ENCODE results near the gene DNAH17. TPM values are rescaled to one million over a fixed set of nuclear protein-coding genes. Genes with fewer than 3 reads are reported as not detected.

DNAH17 gene
- total RNA-seq, 4 donors from 2014 or later, result under 0.01 TPM; not detected in 3

- Histone ChIP-seq H3K9me3 (no peaks in the 10 kb centered on the region), H3K4me3 (no peak overlapping the region), H3K27me3 (no peaks in the 10 kb centered on the region), H3K27ac (no peak overlapping the region), H3K4me1 (no peaks in the 10 kb centered on the region), H3K36me3 (no peaks in the 10 kb centered on the region)
- 77 to 87% methylated on average over 6 to 13 of the region's 14 CpGs for WGBS, 2 donors (ENCODE audit: low coverage in 1 of 2)
- in situ Hi-C loops (cut with MboI; ENCODE audit: low pct_ligation_motif_present in 1 of 4, low pct_unique_long_range_greater_than_20kb in 1 of 4, low sequenced_read_pairs in 3 of 4), result loop anchor here in 1 of 4 donors (25.0 kb wide), 1 partner anchor 363 kb away; no protein-coding TSS in a partner anchor
- no peak for TF ChIP-seq CTCF (IDR thresholded peaks at IDR 0.05)
- TF ChIP-seq POLR2AphosphoS5 (IDR thresholded peaks at IDR 0.05), result no peak
- no peak for DNase-seq
- intact Hi-C loops (cut with DNase I; ENCODE audit: low total_unique reads), result no loop called here
Observed at GRCh38 chr17:78449983-78450595, 127.1 kb downstream of the DNAH17 start.

GRCh38 chr17:78448356-78448993 lies 128.7 kb downstream of the DNAH17 start:
- 68 to 85% methylated on average over 4 to 5 of the region's 5 CpGs for WGBS, 2 donors (ENCODE audit: low coverage in 1 of 2)
- Histone ChIP-seq H3K27ac (no peak overlapping the region), H3K9me3 (no peaks in the 10 kb centered on the region), H3K4me3 (no peak overlapping the region), H3K4me1 (no peaks in the 10 kb centered on the region), H3K36me3 (no peaks in the 10 kb centered on the region), H3K27me3 (no peaks in the 10 kb centered on the region)
- no peak for DNase-seq
- in situ Hi-C loops (cut with MboI; ENCODE audit: low pct_ligation_motif_present in 1 of 4, low pct_unique_long_range_greater_than_20kb in 1 of 4, low sequenced_read_pairs in 3 of 4), result loop anchor here in 1 of 4 donors (25.0 kb wide), 1 partner anchor 361 kb away; no protein-coding TSS in a partner anchor
- TF ChIP-seq CTCF (IDR thresholded peaks at IDR 0.05) (no peak), EP300 (IDR thresholded peaks at IDR 0.05; ENCODE audit: low read depth) (no peak), POLR2AphosphoS5 (IDR thresholded peaks at IDR 0.05) (no peak), POLR2A (IDR thresholded peaks at IDR 0.05) (no peak)
- intact Hi-C loops (cut with DNase I; ENCODE audit: low total_unique reads), result no loop called here

DNA sequence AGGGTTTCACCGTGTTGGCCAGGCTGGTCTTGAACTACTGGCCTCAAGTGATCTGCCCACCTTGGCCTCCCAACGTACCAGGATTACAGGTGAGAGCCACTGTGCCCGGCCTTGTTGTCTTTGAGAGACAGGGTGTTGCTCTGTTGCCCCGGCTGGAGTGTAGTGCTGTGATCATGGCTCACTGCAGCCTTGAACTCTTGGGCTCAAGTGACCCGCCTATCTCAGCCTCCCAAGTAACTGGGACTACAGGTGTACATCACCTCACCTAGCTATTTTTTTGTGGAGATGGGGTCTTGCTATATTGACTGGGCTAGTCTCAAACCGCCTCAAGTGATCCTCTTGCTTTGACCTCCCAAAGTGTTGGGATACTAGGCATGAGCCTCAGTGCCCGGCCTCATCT lies 130.4 kb downstream of the DNAH17 start:
- Histone ChIP-seq H3K27ac (no peak overlapping the region), H3K4me3 (no peak overlapping the region), H3K9me3 (no peaks in the 10 kb centered on the region), H3K27me3 (no peaks in the 10 kb centered on the region), H3K36me3 (no peaks in the 10 kb centered on the region), H3K4me1 (no peaks in the 10 kb centered on the region)
- no peak for DNase-seq
- in situ Hi-C loops (cut with MboI; ENCODE audit: low pct_ligation_motif_present in 1 of 4, low pct_unique_long_range_greater_than_20kb in 1 of 4, low sequenced_read_pairs in 3 of 4) (loop anchor here in 1 of 4 donors (25.0 kb wide), 1 partner anchor 360 kb away; no protein-coding TSS in a partner anchor), intact Hi-C loops (cut with DNase I; ENCODE audit: low total_unique reads) (no loop called here)
- 88% methylated on average over 7 of the region's 7 CpGs; no CpG with 5 or more reads in 1 of the 2 donors for WGBS, 2 donors (ENCODE audit: low coverage in 1 of 2)
- no peak for TF ChIP-seq CTCF (IDR thresholded peaks at IDR 0.05)
- no peak for TF ChIP-seq EP300 (IDR thresholded peaks at IDR 0.05; ENCODE audit: low read depth)
- TF ChIP-seq POLR2A (IDR thresholded peaks at IDR 0.05), result no peak
- TF ChIP-seq POLR2AphosphoS5 (IDR thresholded peaks at IDR 0.05), result no peak

DNA sequence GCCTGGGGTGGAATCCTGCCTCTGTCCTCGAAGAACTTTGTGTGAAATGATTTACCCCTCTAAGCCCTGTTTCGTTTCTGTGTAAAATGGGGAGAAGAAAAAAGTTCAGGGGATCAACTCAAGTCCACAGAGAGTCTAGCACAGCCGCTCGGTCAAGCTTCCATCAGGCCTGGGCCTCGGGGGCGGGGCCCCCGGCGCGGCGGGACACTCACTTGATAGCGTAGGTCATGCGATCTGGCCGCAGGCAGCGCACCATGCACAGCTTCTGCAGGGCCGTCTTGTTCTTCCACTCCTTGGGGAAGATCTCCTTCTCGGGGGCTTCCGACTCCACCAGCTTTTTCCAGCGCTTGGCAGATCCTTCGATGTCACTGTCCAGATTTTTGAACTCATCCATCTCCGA lies 132.8 kb downstream of the DNAH17 start:
- in situ Hi-C loops (cut with MboI; ENCODE audit: low pct_ligation_motif_present in 1 of 4, low pct_unique_long_range_greater_than_20kb in 1 of 4, low sequenced_read_pairs in 3 of 4), result loop anchor here in 1 of 4 donors (25.0 kb wide), 1 partner anchor 357 kb away; no protein-coding TSS in a partner anchor
- TF ChIP-seq POLR2AphosphoS5 (IDR thresholded peaks at IDR 0.05) (no peak), POLR2A (IDR thresholded peaks at IDR 0.05) (no peak), EP300 (IDR thresholded peaks at IDR 0.05; ENCODE audit: low read depth) (no peak)

More for the DNA sequence above, 132.8 kb downstream of the DNAH17 start:
- no peak for DNase-seq
- intact Hi-C loops (cut with DNase I; ENCODE audit: low total_unique reads), result no loop called here
- H3K27me3 ChIP-seq, result no peaks in the 10 kb centered on the region
- no peak overlapping the region for H3K27ac ChIP-seq
- H3K9me3 ChIP-seq, result no peaks in the 10 kb centered on the region
- H3K4me1 ChIP-seq, result no peaks in the 10 kb centered on the region
- WGBS, 2 donors (ENCODE audit: low coverage in 1 of 2), result 86 to 100% methylated on average over 1 to 20 of the region's 20 CpGs
- H3K36me3 ChIP-seq, result no peaks in the 10 kb centered on the region
- no peak overlapping the region for H3K4me3 ChIP-seq

Data from transverse colon (tissue), 4 donors.